ENCODE data around the gene KRTAP12-2.
"Not testable (repeated sequence)": the region's sequence is repeated elsewhere in the genome, so short reads cannot be mapped to it uniquely, and the experiment has no call there.

Gene KRTAP12-2

GRCh38 chr21:44670642-44671432 is 4.1 kb upstream of the KRTAP12-2 start:
- no peak for DNase-seq
- no peaks in the 10 kb centered on the region for H3K79me2 ChIP-seq (ENCODE audit: control insufficient read depth, insufficient read depth, low read length)
- no peaks in the 10 kb centered on the region for H3K27me3 ChIP-seq (ENCODE audit: insufficient read depth, low read length, poor library complexity)
- no peaks in the 10 kb centered on the region for H3K36me3 ChIP-seq (ENCODE audit: control insufficient read depth, insufficient read depth, low read length)
- no peak overlapping the region for H3K56ac ChIP-seq (ENCODE audit: low read length)
- H2BK5ac ChIP-seq (ENCODE audit: low read length) = no peak overlapping the region
- no peak overlapping the region for H4K8ac ChIP-seq (ENCODE audit: low read depth, low read length)
- WGBS (ENCODE audit: extremely low coverage, insufficient coverage, low lambda C conversion rate) = no CpG with 5 or more reads among the region's 3 CpGs
- H2AK5ac ChIP-seq (ENCODE audit: low read length) = no peak overlapping the region
- no peaks in the 10 kb centered on the region for H3K4me1 ChIP-seq (ENCODE audit: control insufficient read depth, low read depth, low read length)
- no peak overlapping the region for H2BK120ac ChIP-seq (ENCODE audit: low read depth, low read length)
- H3K4ac ChIP-seq (ENCODE audit: low read depth, low read length) = no peak overlapping the region
- no peaks in the 10 kb centered on the region for H3K79me1 ChIP-seq (ENCODE audit: low read length)
- no peak overlapping the region for H3K4me2 ChIP-seq (ENCODE audit: low read length)
- no peak overlapping the region for H4K5ac ChIP-seq (ENCODE audit: low read length)
- H3K23ac ChIP-seq (ENCODE audit: low read length) = no peak overlapping the region
- H3K9ac ChIP-seq (ENCODE audit: low read length) = no peak overlapping the region
- H3K27ac ChIP-seq (ENCODE audit: low read depth, low read length) = no peak overlapping the region
- no peak overlapping the region for H3K18ac ChIP-seq (ENCODE audit: low read length)
- no peak overlapping the region for H3K4me3 ChIP-seq (ENCODE audit: low read length)
- H2BK15ac ChIP-seq (replicated peaks; ENCODE audit: low read depth) = no peak overlapping the region

DNA sequence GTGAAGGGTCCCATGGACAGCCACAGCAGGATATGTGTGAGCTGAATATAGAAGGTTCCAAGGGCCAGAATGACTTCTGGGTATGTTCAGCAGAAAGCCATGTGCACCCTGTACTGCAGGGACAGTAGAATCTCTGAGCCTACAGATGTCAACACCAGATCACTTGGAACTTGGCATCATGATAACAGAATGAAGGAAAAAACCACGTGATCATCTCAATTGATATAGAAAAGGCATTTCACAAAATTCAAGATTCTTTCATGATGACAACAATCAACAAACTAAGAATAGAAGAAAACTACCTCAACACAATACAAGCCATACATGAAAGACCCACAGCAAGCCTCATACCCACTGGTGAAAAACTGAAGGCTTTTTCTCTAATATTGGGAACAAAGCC is 885 bp upstream of the KRTAP12-2 start:
- Histone ChIP-seq H3K56ac (ENCODE audit: low read length) (no peak overlapping the region), H3K4me2 (ENCODE audit: low read length) (no peak overlapping the region), H4K5ac (ENCODE audit: low read length) (no peak overlapping the region), H2AK5ac (ENCODE audit: low read length) (no peak overlapping the region), H2BK15ac (replicated peaks; ENCODE audit: low read depth) (no peak overlapping the region), H3K18ac (ENCODE audit: low read length) (no peak overlapping the region), H3K36me3 (ENCODE audit: control insufficient read depth, insufficient read depth, low read length) (no peaks in the 10 kb centered on the region), H3K27ac (ENCODE audit: low read depth, low read length) (no peak overlapping the region), H4K8ac (ENCODE audit: low read depth, low read length) (no peak overlapping the region), H2BK120ac (ENCODE audit: low read depth, low read length) (no peak overlapping the region), H3K79me1 (ENCODE audit: low read length) (no peaks in the 10 kb centered on the region), H3K23ac (ENCODE audit: low read length) (no peak overlapping the region), H3K4me3 (ENCODE audit: low read length) (no peak overlapping the region), H3K79me2 (ENCODE audit: control insufficient read depth, insufficient read depth, low read length) (no peaks in the 10 kb centered on the region), H3K27me3 (ENCODE audit: insufficient read depth, low read length, poor library complexity) (no peaks in the 10 kb centered on the region), H3K9ac (ENCODE audit: low read length) (no peak overlapping the region), H2BK5ac (ENCODE audit: low read length) (no peak overlapping the region), H3K4ac (ENCODE audit: low read depth, low read length) (no peak overlapping the region), H3K4me1 (ENCODE audit: control insufficient read depth, low read depth, low read length) (no peaks in the 10 kb centered on the region)
- WGBS (ENCODE audit: extremely low coverage, insufficient coverage, low lambda C conversion rate) = no CpG with 5 or more reads among the region's 1 CpG
- no peak for DNase-seq

DNA sequence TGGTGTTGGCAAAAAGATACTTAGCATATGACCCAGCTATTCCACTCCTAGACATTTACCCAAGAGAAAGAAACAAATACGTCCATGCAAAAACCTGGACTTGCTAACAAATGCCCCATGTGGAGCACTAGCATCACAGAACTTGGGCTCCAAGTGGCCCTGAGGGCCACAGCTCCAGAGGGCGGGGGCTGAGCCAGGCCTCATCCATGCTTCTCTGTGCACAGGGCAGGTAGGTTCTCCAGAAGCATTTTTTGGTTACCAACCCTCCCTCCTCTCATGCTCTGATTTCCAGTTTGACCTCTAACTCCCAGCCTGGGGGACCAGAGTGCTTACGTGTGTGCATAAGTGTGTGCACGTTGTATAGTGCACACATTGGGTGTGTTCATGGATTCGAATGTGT is 2.0 kb downstream of the KRTAP12-2 start:
- Histone ChIP-seq H3K23ac (ENCODE audit: low read length) (no peak overlapping the region), H3K27me3 (ENCODE audit: insufficient read depth, low read length, poor library complexity) (no peaks in the 10 kb centered on the region), H3K4me3 (ENCODE audit: low read length) (no peak overlapping the region), H3K4me2 (ENCODE audit: low read length) (no peak overlapping the region), H3K79me1 (ENCODE audit: low read length) (no peaks in the 10 kb centered on the region), H3K4ac (ENCODE audit: low read depth, low read length) (no peak overlapping the region), H3K9ac (ENCODE audit: low read length) (no peak overlapping the region), H4K5ac (ENCODE audit: low read length) (no peak overlapping the region), H2BK15ac (replicated peaks; ENCODE audit: low read depth) (no peak overlapping the region), H3K79me2 (ENCODE audit: control insufficient read depth, insufficient read depth, low read length) (no peaks in the 10 kb centered on the region), H3K56ac (ENCODE audit: low read length) (no peak overlapping the region), H4K8ac (ENCODE audit: low read depth, low read length) (no peak overlapping the region), H2BK5ac (ENCODE audit: low read length) (no peak overlapping the region), H3K27ac (ENCODE audit: low read depth, low read length) (no peak overlapping the region), H3K36me3 (ENCODE audit: control insufficient read depth, insufficient read depth, low read length) (no peaks in the 10 kb centered on the region), H3K18ac (ENCODE audit: low read length) (no peak overlapping the region), H2BK120ac (ENCODE audit: low read depth, low read length) (no peak overlapping the region), H2AK5ac (ENCODE audit: low read length) (no peak overlapping the region), H3K4me1 (ENCODE audit: control insufficient read depth, low read depth, low read length) (no peaks in the 10 kb centered on the region)
- no CpG with 5 or more reads among the region's 5 CpGs for WGBS (ENCODE audit: extremely low coverage, insufficient coverage, low lambda C conversion rate)
- no peak for DNase-seq

DNA sequence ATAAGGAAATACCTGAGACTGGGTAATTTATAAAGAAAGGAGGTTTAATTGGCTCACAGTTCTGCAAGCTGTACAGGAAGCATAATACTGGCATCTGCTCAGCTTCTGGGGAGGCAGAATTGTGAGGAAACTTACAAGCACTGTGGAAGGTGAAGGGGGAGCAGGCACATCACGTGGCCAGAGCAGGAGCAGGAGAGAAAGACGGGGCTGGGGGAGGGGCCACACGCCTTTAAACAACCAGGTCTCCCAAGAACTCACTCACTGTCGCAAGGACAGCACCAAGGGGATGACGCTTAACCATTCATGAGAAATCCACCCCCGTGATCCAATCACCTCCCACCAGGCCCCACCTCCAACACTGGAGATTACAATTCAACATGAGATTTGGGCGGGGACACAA is 5.2 kb downstream of the KRTAP12-2 start:
- H3K4me3 ChIP-seq (ENCODE audit: low read length); H2BK5ac ChIP-seq (ENCODE audit: low read length); H4K8ac ChIP-seq (ENCODE audit: low read depth, low read length); H3K36me3 ChIP-seq (ENCODE audit: control insufficient read depth, insufficient read depth, low read length); H3K56ac ChIP-seq (ENCODE audit: low read length); H3K4me2 ChIP-seq (ENCODE audit: low read length); H3K79me1 ChIP-seq (ENCODE audit: low read length); H3K27me3 ChIP-seq (ENCODE audit: insufficient read depth, low read length, poor library complexity); H2BK15ac ChIP-seq (replicated peaks; ENCODE audit: low read depth); H3K18ac ChIP-seq (ENCODE audit: low read length); H3K23ac ChIP-seq (ENCODE audit: low read length); H2AK5ac ChIP-seq (ENCODE audit: low read length); H4K5ac ChIP-seq (ENCODE audit: low read length); H3K4ac ChIP-seq (ENCODE audit: low read depth, low read length); H3K79me2 ChIP-seq (ENCODE audit: control insufficient read depth, insufficient read depth, low read length); H3K27ac ChIP-seq (ENCODE audit: low read depth, low read length); H2BK120ac ChIP-seq (ENCODE audit: low read depth, low read length); H3K4me1 ChIP-seq (ENCODE audit: control insufficient read depth, low read depth, low read length); H3K9ac ChIP-seq (ENCODE audit: low read length): not testable (repeated sequence)
- peak; percentile 58 for DNase-seq
- WGBS (ENCODE audit: extremely low coverage, insufficient coverage, low lambda C conversion rate) = no CpG with 5 or more reads among the region's 7 CpGs

DNA sequence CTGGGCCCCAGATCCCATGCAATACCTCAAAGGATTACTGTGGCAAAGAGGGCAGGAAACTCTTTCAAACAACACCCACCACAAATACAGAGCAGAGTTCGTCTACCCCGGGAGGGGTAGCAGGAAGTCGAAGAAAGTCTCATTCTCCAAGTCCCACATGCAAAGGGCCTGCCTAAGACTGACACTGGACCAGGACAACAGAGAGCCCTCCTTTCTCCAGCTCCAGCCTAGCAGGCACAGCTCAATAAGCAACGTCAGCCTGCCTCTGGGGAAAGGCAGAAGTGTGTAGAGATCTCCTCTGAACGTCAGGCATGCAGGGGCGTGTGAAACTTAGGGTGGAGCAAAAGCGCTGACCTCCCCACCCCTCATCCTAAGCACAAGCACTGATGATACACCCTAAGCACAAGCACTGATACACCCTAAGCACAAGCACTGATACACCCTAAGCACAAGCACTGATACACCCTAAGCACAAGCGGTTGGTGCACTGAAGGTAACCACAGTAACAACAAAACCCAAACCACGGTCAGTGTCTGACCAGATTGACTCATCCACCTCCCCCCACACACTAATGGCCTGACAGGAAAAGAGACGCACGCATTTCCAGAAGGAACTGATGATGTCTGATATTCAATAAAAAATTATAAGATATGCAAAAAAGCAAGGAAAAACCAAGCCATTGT is 7.7 kb downstream of the KRTAP12-2 start:
- DNase-seq = no peak
- H2BK120ac ChIP-seq (ENCODE audit: low read depth, low read length) = no peak overlapping the region
- H3K79me1 ChIP-seq (ENCODE audit: low read length) = no peaks in the 10 kb centered on the region
- peak overlapping the region; percentile 70 for H3K56ac ChIP-seq (ENCODE audit: low read length)
- peak overlapping the region; percentile 82 for H2AK5ac ChIP-seq (ENCODE audit: low read length)
- H4K5ac ChIP-seq (ENCODE audit: low read length) = no peak overlapping the region
- H3K4ac ChIP-seq (ENCODE audit: low read depth, low read length) = no peak overlapping the region
- no peak overlapping the region for H3K9ac ChIP-seq (ENCODE audit: low read length)
- no peak overlapping the region for H3K4me3 ChIP-seq (ENCODE audit: low read length)
- no peaks in the 10 kb centered on the region for H3K36me3 ChIP-seq (ENCODE audit: control insufficient read depth, insufficient read depth, low read length)
- no peaks in the 10 kb centered on the region for H3K79me2 ChIP-seq (ENCODE audit: control insufficient read depth, insufficient read depth, low read length)
- H4K8ac ChIP-seq (ENCODE audit: low read depth, low read length) = no peak overlapping the region
- H3K27ac ChIP-seq (ENCODE audit: low read depth, low read length) = no peak overlapping the region
- H3K4me1 ChIP-seq (ENCODE audit: control insufficient read depth, low read depth, low read length) = peaks cover 2% of the 10 kb centered on the region
- no peak overlapping the region for H3K4me2 ChIP-seq (ENCODE audit: low read length)
- WGBS (ENCODE audit: extremely low coverage, insufficient coverage, low lambda C conversion rate) = no CpG with 5 or more reads among the region's 11 CpGs
- no peak overlapping the region for H2BK15ac ChIP-seq (replicated peaks; ENCODE audit: low read depth)
- no peak overlapping the region for H2BK5ac ChIP-seq (ENCODE audit: low read length)
- no peak overlapping the region for H3K23ac ChIP-seq (ENCODE audit: low read length)
- H3K27me3 ChIP-seq (ENCODE audit: insufficient read depth, low read length, poor library complexity) = no peaks in the 10 kb centered on the region
- H3K18ac ChIP-seq (ENCODE audit: low read length) = no peak overlapping the region

Data from mesendoderm (in vitro differentiated cells).